MV-4-11 (cell line): ENCODE data around the gene GFRA1.

ENCODE experiments used
- DNase-seq: peaks from one replicate; lab custom pipeline; 2025; lab: John Stamatoyannopoulos, UW

GFRA1 gene, protein sequence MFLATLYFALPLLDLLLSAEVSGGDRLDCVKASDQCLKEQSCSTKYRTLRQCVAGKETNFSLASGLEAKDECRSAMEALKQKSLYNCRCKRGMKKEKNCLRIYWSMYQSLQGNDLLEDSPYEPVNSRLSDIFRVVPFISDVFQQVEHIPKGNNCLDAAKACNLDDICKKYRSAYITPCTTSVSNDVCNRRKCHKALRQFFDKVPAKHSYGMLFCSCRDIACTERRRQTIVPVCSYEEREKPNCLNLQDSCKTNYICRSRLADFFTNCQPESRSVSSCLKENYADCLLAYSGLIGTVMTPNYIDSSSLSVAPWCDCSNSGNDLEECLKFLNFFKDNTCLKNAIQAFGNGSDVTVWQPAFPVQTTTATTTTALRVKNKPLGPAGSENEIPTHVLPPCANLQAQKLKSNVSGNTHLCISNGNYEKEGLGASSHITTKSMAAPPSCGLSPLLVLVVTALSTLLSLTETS

DNA sequence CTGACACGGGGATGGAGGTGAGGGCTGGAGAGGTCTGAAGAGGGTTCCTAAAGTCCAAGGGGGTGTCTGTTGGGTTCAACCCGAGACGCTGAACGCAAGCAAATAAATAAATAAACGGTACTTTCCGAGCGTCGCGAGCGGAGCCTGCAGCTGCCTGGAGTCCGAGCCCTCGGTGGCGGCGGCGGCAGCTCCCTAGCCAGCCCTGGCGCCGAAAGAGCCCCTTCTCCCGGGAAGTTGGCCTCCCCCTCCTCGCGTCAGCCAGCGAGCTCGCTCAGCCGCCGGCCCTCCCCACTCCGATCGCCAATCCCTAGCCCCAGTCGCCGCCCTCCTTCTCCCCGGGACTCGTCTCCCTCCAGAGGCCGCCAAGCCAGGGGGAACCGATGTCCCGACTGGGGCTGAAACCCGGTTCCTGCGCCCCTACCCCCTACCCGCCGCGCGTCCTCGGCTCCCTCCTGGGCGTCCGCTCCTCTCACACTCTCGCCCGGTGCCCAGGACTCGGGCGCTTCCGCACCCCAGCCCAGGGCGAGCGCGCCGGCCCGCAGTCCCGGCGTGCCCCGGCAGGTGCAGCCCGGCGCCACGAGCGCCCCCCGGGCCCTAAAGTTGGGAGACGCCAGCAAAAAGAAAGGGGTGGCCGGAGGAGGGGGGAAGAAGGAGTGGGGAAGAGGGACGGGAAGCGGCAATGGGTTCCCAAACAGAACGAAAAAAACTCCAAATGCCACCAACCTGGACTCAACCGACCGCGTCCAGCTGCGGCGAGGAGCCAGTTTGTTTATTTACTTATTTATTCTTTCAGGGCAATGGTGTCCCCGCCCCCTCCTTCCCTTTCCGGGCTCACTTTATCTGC is at the start of gene GFRA1:
GFRA1 (minus strand) TSS at position 767 of the 844 bp plus-strand sequence. CDS start 1,177 bp downstream, outside the sequence.
- DNase-seq, result no peak

DNA sequence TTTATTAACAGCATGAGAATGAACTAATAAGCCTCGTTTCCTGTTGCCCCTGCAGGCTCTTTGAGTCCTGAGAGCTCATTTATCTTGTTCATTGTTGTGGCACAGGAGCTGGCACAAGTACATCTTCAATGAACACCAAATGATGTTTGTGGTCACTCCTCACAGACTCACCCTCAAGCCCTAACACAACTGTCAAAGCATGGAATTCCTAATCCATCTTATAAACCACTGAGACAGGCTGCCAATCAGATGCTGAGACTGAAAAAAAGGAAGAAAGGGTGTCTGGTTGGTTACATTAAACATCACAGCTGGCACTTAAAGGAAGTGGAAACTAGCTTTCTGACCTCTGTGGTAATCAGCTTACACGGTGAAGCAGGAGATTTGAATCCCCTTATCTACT is 43.5 kb upstream of the GFRA1 start:
- DNase-seq, result peak; percentile 93

DNA sequence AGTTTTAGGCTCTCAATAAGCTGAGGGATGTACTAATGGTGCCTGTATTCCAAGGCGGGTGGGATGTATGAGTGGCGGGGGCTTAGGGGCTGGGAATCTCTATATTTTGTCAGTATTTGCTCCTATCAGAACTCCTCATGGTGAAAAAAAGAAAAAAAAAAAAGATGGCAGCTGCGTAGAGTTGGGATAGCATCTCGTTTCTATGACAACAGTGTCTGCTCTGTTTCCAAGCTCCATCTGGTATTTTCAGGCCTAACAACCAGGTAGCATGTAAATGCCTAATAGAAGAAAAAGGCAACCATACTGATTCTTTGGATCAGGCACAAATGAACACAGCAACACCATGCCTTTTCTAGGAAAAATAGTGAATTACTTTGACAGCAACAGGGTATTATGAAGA is 39.5 kb upstream of the GFRA1 start:
- no peak for DNase-seq

DNA sequence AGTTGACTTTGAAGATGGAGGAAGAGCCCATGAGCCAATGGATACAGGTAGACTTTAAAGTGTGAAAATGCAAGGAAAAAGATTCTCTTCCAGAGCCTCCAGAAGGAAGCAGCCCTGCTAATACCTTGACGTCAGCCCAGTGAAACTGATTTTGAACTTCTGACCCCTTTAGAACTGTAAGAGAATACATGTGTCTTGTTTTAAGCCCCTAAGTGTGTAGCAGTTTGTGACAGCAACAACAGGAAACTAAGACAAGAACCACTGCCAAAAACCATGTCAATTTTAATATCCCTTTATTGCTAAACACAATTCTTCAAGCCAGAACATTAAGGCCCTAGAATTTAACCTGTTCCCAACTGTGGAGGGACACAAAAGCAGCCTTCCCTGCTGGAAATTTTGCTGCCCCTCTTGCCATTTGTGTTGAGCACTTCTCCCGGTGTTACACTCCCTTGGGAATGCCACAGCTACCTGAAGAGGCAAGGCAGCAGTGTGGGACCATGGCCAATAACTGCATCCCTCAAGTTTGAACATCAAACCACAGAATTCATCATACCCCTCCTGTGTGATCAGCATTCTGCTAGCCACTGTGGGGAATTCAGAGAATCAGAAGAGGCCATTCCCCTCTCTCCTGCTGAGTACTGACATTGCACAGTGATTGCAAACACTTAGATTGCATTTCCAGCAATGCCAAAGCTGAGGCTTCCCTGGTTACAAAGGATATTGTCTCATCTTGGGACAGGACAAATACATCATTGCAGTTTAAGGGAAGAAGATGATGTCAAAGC is 38.9 kb upstream of the GFRA1 start:
- no peak for DNase-seq

DNA sequence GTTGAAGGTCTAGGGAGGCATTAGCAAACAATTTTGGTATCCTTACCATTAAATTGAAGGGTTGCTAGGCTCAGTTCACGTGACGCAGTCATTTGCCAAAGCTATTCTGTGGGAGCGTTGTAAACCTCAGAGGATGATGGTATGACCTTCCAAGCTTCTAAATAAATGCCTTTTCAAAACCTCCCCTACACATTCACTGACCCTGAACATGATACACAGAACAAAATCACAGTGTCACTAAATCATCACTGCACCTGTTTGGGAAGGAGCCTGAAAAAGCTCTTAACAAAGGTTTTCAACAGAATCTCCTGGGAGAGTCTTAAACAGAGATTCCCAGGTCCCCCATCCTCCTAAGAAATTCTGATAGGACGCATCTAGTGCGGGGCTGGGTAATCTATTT is 38.0 kb upstream of the GFRA1 start:
- DNase-seq, result no peak

DNA sequence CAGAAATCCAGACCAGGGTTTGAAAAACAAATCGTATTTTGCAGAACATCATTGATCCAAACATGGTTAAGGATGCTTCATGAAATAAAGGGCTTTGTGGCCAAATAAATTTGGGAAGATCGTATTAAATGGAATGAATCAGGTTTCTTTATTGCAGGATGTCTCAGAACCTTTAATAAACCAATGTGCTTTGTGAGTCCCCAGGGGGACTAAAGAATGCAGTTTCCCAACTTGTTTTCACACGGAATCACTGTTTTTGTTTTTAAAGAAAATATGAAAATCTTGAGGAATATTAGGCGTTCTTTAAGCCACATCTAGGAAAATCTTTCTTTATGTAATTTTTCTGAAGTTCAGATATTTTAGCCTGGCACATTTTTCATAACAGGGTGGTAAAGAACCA is 34.4 kb upstream of the GFRA1 start:
- DNase-seq, result no peak

DNA sequence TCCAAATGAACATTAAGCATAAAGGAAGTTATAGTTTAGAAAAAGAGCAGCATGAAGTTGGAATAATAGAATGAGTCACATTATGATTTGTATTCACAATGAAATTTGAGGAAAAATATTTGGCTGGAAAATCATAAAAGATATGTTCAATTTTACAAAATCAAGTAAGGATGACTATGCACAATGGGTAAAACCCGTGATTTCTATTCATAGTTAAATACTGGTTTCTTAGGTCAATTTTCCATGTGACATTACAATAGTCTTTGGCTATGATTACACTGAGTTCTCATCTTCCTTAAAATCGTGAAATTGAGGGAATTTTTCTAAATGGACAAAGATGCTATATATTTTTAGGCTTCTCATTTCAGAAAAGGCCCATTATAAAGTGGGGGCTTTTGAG is 33.8 kb upstream of the GFRA1 start:
- no peak for DNase-seq

DNA sequence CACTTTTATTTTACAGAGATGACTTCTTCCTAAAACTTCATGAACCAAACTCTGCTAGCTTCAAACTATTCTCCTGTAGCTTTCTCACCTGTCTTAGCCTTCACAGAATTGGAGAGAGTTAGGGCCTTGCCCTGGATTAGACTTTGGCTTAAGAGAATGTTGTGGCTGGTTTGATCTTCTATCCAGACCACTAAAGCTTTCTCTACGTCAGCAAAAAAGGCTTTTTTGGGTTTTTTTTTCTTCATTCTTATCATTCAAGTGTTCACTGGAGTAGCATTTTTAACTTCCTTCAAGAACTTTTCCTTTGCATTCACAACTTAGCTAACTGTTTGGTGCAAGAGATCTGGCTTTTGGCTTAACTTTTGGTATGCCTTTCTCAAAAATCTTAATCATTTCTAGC is 31.9 kb upstream of the GFRA1 start:
- no peak for DNase-seq

DNA sequence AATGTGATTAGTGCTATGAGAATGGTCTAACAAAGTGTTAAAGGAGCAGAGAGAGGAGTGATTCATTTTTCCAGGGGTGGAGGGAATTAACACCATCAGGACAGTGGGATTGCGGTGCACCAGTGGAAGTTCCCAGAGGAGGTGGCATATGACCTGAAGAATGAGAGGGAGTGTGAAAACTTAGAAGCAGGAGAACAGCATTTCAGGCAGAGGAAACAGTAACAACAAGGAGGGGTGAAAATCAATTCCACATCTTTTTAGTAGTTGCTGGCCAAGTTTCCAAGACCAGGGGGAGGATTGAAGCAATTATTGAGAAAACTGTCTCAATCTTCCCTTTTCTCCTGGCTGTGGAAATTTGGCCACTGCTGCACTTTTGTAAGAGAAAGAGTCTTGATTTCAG is 27.5 kb upstream of the GFRA1 start:
- no peak for DNase-seq

DNA sequence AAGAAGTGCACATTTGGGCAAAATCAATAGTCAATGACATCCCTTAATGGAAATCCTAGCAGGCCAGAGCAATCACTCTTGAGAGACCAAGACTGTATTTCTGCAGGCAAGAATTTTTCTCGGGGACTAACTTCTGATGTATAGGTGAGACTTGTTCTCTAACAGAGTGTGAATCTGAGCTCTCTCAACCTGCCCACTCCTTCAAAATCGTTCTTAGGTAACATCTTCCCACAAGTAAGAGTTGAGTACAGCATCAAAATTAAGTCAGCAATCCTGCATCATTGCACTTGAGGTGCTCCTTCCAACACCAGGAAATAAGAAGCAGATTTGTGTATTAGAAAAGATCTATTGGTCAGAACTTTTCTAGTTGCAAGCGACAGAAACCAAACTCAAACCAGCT is 25.6 kb upstream of the GFRA1 start:
- DNase-seq, result no peak

DNA sequence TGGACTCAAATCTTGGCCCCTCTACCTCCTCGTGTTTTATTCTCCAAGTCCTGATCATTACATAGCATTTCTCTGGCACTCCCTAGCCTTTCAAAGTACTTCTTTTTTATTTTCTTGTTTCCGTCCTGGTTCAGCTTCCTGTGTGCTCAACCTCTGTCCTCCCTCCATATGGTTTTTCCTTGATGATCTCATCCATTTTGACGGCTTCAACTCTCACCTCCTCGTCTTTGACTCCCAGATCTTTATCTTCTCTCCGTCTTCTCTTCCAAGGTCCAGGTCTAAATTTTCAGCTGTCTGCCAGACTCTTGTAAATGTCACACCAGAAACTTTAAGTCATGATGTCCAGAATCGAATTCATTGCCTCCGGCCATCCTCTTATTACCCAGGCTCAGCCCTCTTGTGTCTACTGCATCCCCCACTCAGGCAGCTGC is 23.3 kb upstream of the GFRA1 start:
- DNase-seq, result no peak

DNA sequence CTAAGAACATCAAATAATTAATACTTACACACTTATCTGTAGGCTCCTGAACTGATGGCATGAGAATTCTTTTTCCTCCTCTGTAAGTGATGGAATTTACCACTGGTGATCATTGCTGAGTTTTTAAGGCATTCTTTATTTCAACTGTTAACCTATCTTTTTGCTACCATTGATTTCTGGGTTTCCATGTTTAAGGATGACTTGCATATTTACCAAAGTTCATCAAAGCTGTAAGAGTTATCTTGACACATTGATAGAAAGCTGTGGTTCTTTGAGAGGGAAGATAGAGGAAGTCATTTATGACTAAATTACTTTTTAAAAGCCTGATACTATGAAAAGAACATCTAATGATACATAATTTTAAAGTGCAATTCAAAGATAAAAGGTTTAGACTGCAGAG is 19.5 kb upstream of the GFRA1 start:
- DNase-seq, result no peak

DNA sequence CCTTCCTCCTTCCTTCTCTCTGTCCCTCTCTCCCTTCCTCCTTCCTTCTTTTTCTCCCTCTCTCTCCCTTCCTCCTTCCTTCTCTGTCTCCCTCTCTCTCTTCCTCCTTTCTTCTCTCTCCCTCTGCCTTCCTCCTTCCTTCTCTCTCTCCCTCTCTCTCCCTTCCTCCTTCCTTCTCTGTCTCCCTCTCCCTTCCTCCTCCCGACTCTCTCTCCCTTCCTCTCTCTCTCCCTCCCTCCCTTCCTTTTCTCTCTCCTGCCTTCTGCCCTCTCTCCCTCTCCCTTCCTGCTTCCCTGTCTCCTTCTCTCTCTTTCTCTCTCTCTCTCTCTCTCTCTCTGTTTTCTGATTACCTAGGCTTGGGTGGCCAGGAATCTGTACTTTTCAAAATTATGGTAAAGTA is 16.6 kb upstream of the GFRA1 start:
- DNase-seq, result no peak

DNA sequence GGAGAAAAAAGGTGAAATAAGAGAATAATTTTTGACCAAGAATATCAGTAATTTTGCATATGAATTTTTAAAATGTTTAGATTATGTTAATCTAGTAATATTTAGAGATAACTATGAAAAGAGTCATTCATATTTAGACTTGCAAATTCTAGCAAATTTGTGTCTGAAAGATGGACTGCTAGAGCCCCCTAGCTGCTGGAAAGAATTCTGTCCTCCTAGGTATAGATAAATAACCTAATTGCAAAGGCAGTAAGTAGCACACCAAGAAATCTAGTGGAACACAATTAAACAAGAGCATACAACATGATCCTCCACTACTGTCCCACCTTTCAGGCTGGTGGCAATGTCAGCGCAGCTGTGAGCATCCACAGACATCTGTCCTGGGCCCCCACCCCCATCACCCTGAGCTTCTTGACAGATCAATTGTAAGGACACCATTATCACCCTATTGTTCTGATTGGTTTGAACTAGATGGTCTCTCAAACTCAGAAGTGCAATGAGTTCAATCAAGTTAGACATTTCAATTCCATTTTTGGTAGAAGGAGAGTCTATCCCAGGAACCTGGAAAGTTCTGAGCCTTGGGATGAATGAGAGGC is 15.0 kb upstream of the GFRA1 start:
- peak; percentile 21 for DNase-seq

DNA sequence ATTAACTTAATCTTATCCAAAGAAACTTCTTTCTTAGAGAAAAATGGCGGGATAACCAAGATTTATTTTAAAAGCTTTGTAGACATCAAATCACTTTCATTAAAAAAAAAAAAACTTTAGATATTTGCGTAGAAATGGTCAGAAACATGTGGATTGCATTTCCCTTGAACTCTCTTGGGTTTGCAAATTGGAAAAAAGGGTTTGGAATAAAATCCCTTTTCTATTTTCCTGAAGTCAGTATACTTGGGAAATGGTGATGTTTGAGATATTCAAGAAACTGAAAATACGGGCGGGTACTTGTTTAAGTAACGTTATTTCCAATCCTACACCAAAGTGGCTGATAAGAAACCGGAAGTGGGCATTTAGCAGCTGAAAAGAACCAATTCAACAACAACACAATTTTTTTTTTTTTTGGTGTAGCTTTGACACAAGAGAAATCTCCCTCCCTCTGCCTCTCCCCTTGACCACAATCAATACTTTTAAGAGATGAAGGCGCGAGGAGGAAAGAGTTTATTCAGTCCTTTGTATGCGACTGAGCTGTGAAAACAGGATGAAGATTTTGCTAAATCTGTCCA is 13.7 kb upstream of the GFRA1 start:
- peak; percentile 17 for DNase-seq

DNA sequence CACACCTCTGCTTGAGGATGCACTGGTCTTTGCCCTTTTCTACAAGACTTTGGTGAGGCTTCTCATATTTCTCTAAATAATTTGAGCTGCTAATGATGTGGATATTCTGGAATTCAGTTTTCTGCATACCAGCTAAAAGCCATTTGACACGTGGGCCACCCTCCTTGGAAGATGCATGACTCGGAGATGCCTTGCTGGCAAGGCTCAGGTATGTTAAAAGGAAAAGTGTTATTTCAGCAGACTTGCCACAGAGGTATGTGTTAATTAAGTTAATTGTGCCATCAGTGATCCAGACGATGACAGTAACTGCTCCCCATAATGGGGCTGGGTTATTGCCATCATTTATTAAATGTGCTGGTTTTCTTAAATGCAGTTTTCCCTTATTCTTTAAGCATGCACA is 8.8 kb upstream of the GFRA1 start:
- DNase-seq, result no peak

DNA sequence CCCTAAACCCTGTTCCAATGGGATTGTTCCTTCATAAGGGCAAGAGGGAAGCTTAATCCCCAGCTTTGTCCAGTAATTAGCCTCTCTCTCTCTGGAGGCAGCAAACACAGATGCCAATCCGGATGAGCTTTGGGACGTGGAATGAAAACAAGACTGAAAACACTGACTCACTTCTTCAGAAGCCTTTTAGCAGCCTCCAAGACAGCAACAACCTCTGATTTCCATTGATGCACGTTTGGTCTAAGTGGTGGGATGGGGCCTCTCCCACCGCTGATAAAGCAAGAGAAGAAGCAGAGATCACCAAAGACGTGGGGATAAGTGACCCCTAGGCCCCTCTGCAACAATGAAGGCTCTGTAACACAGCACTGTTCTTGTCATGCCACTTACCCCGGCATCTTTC is 5.8 kb upstream of the GFRA1 start:
- no peak for DNase-seq

DNA sequence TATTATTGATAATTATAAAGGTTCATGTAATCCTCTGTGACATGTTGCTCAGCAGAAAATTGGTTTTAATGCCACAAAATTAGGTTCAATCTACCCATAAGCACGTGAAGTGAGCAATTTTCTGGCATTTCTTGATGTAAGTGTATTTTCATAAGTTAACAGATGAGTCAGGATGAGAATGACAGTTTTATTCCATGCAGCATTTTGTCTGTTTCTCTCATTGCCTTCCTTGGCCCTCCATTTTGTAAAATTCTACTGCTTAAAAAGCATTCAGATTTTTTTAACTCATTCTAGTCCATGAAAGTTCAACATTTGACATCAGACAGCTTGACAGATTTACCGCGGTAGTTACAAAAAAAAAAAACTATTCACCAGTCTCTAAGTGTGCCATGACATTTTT is 4.0 kb upstream of the GFRA1 start:
- no peak for DNase-seq

DNA sequence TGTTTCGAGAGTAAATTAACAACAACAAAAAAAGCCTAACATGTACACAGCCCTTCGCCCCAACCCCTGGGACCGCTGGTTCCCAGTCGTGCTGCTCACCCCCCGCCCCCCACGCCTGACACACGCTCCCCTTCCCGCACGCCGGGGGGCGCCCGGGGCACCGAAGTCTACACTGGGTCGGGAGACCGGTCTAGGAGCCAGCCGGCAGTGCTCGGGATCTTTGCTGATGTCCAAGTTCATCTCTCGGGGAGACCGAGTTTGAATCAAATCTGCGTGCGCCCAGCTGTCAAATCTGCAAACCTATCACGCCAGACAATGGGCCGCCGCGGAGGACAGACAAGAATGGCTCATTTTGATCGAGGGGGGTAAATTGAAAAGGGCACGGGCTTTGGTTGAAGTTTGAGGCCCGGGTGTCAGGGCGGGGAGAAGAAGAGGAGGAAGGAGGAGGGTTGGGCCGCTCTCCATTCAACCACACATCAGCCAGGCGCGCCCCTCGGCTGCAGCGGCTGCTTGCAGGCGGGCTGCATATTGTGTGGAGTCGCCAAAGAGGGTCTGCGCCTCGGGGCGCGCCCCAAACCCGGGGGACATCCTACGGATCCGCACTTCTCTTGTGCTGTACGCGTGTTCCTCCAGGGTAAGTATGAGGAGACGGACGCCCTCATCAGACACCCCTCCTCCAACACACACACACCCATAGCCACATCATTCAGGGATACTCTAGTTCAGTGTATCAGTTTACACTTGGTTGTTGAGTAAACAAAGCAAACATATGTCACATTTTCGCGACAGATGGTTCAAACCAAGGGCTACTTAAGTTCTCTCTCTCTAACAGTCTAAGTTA is 1.3 kb upstream of the GFRA1 start:
- no peak for DNase-seq

DNA sequence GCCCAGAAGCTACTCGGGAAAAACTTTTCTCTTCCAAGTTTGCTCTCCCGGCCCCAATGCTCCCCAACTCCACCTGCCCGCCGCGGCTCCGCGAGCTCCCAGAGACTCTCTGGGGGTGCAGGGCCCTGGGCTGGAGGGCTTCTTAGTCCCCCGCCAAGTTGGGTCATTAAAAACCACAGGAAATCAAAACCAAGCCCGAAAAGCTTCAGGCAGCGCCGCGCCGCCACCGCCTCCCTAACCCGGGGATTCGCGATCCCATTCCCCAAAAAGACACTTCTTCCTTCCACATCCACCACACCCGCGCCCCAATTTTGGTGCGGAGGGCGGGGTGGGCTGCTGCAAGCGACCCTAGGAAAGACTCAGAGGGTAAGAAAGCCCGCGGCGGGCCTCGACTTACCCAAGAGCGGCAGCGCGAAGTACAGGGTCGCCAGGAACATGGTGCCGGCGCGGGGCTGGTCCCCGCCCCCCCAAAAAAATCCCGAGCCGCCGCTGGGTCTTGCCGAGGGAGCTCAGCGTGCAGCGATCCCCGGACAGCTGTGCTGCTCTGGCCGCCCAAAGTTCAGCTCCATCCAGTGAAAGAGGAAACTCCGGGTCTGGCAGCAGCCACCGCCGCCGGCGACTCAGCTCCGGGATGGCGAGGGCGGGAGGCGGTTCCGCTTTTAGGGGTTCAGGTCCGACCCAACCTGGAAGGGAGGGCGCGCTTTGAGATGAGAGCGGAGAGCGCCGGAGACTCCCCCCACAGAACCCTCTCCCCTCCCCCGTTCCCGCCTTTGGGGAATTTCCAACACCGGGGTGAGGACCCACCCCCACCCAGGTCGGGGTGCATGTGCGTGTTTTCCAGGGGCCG is 1.2 kb downstream of the GFRA1 start:
- DNase-seq, result peak; percentile 52
